ENCODE data around the gene MCTP1.

Gene MCTP1

GRCh38 chr5:95078868-95079267, 206.0 kb downstream of the MCTP1 start:
- DNase-seq (ENCODE audit: low read depth in 2 of 3, low spot score in 2 of 3) = no peak

GRCh38 chr5:95076395-95077185, 208.3 kb downstream of the MCTP1 start:
- DNase-seq (ENCODE audit: low read depth in 2 of 3, low spot score in 2 of 3) = no peak

- no peak for DNase-seq (ENCODE audit: low read depth in 2 of 3, low spot score in 2 of 3)
Observed at GRCh38 chr5:95075111-95075510, 209.8 kb downstream of the MCTP1 start.

GRCh38 chr5:95072281-95072680, 212.6 kb downstream of the MCTP1 start:
- no peak for DNase-seq (ENCODE audit: low read depth in 2 of 3, low spot score in 2 of 3)

GRCh38 chr5:95070866-95071265, 214.0 kb downstream of the MCTP1 start:
- DNase-seq (ENCODE audit: low read depth in 2 of 3, low spot score in 2 of 3) = no peak

GRCh38 chr5:95070453-95070852, 214.4 kb downstream of the MCTP1 start:
- DNase-seq (ENCODE audit: low read depth in 2 of 3, low spot score in 2 of 3) = no peak

GRCh38 chr5:95069948-95070347, 214.9 kb downstream of the MCTP1 start:
- DNase-seq (ENCODE audit: low read depth in 2 of 3, low spot score in 2 of 3) = no peak

- DNase-seq (ENCODE audit: low read depth in 2 of 3, low spot score in 2 of 3) = no peak
Observed at GRCh38 chr5:95069021-95069420, 215.9 kb downstream of the MCTP1 start.

GRCh38 chr5:95068289-95068910, 216.5 kb downstream of the MCTP1 start:
- no peak for DNase-seq (ENCODE audit: low read depth in 2 of 3, low spot score in 2 of 3)

GRCh38 chr5:95066048-95066447, 218.8 kb downstream of the MCTP1 start:
- DNase-seq (ENCODE audit: low read depth in 2 of 3, low spot score in 2 of 3) = no peak

- no peak for DNase-seq (ENCODE audit: low read depth in 2 of 3, low spot score in 2 of 3)
Observed at GRCh38 chr5:95063492-95063891, 221.4 kb downstream of the MCTP1 start.

- no peak for DNase-seq (ENCODE audit: low read depth in 2 of 3, low spot score in 2 of 3)
Observed at GRCh38 chr5:95060098-95060497, 224.8 kb downstream of the MCTP1 start.

GRCh38 chr5:95059636-95060035, 225.3 kb downstream of the MCTP1 start:
- no peak for DNase-seq (ENCODE audit: low read depth in 2 of 3, low spot score in 2 of 3)

- DNase-seq (ENCODE audit: low read depth in 2 of 3, low spot score in 2 of 3) = no peak
Observed at GRCh38 chr5:95057615-95058014, 227.3 kb downstream of the MCTP1 start.

- DNase-seq (ENCODE audit: low read depth in 2 of 3, low spot score in 2 of 3) = no peak
Observed at GRCh38 chr5:95053253-95053652, 231.6 kb downstream of the MCTP1 start.

GRCh38 chr5:95050708-95051107, 234.2 kb downstream of the MCTP1 start:
- DNase-seq (ENCODE audit: low read depth in 2 of 3, low spot score in 2 of 3) = no peak

- DNase-seq (ENCODE audit: low read depth in 2 of 3, low spot score in 2 of 3) = no peak
Observed at GRCh38 chr5:95048628-95049027, 236.3 kb downstream of the MCTP1 start.

GRCh38 chr5:95045181-95045965, 239.5 kb downstream of the MCTP1 start:
- DNase-seq (ENCODE audit: low read depth in 2 of 3, low spot score in 2 of 3) = no peak

GRCh38 chr5:95044096-95044495, 240.8 kb downstream of the MCTP1 start:
- DNase-seq (ENCODE audit: low read depth in 2 of 3, low spot score in 2 of 3) = no peak

GRCh38 chr5:95043648-95044047, 241.2 kb downstream of the MCTP1 start:
- DNase-seq (ENCODE audit: low read depth in 2 of 3, low spot score in 2 of 3) = no peak

- DNase-seq (ENCODE audit: low read depth in 2 of 3, low spot score in 2 of 3) = no peak
Observed at GRCh38 chr5:95043234-95043633, 241.7 kb downstream of the MCTP1 start.

- no peak for DNase-seq (ENCODE audit: low read depth in 2 of 3, low spot score in 2 of 3)
Observed at GRCh38 chr5:95042037-95042436, 242.9 kb downstream of the MCTP1 start.
